HuH-7.5 (cell line): ENCODE measurements around the gene XXYLT1.

Experiments
- DNase-seq: peaks from one replicate; pipeline ENCODE4 v3.0.0; 2011; ENCODE audit warnings: low spot score

XXYLT1 gene

GRCh38 chr3:195129644-195130492 is 141.1 kb downstream of the XXYLT1 start:
- DNase-seq: no peak

GRCh38 chr3:195129072-195129643 is 141.8 kb downstream of the XXYLT1 start:
- DNase-seq: no peak

DNA sequence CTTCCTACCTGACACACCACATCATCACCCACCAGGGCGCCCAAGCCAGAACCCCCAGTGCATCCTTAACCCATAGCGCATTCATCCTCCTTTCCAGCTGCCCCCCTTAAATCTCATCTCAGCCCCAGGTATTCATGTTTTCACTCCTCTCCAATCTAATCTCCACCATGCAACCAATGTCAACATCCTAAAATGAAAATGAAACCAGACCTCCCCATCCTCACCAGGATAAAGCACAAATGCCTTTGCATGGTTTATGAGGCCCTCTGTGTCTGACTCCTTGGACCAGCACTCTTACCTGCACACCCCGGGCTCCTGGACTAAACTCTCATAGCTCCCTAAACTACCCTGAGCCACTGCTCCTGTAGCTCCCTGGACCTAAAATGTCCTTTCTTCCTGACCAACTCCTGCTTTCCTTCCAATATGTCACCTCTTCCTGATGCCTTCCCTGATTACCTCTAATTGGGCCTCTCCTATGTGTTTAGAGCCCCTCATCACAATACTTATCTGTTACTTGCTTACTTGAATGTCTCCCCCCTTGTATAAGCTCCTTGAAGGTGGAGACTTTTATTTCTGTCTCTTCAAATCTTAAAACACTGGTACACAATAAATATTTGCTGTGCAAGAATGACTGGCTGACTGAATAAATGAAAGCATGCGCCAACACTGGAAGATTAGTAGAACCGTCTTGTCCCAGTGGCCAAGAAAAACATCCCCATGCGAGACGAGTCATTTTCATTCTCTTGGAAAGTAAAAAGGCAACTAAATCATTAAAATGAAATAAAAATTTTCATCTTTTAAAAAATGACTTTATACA is 142.5 kb downstream of the XXYLT1 start:
- no peak for DNase-seq

DNA sequence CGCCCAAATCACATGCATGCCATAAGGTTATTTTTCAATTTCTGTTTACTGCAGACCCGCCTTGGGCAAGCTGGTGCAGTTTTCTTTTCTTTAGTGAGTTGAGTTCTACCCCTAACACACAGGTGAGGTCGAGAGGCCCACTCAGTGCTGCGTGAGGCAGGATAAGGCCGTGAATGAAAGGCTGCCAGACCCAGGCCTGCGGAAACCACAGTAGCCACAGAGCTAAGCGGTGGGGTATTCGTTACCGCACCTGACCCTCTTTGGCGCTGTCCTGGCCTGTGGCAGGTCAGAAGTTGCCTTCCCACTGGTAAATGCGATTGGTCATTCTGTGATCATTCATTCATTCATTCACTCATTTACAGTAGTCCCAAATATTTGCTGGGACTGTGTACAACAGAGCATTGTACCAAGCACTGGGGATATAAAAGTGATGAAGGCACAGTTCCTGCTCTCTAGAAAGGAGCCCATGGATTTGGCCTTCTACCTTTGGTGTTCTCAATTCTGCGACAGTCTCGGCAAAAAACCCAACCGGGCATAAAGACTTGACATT is 144.8 kb downstream of the XXYLT1 start:
- no peak for DNase-seq

GRCh38 chr3:195125646-195126045 is 145.3 kb downstream of the XXYLT1 start:
- no peak for DNase-seq

- no peak for DNase-seq
These were observed 146.5 kb downstream of the XXYLT1 start for GRCh38 chr3:195124378-195124992.

- DNase-seq: no peak
These were observed 147.7 kb downstream of the XXYLT1 start for GRCh38 chr3:195123281-195123691.

- DNase-seq: no peak
These were observed 148.7 kb downstream of the XXYLT1 start for GRCh38 chr3:195122261-195122660.

DNA sequence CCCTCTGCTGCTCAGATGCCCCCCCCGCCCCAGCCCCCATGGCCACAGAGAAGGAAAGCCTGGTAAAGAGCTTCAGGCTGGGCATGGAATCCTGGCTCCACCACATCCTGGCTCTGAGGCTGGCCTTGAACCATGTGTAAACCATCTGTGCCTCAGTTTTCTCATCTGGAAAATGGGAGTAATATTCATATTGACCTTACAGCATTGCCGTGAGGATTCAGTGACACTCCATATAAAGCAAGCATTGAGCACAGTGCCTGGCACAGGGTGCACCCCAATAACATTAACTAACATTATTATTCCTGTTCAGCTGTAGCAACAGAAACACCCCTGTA is 150.7 kb downstream of the XXYLT1 start:
- DNase-seq: no peak

GRCh38 chr3:195119461-195120266 is 151.3 kb downstream of the XXYLT1 start:
- no peak for DNase-seq

GRCh38 chr3:195118671-195119070 is 152.3 kb downstream of the XXYLT1 start:
- no peak for DNase-seq

GRCh38 chr3:195117978-195118581 is 152.9 kb downstream of the XXYLT1 start:
- no peak for DNase-seq

DNA sequence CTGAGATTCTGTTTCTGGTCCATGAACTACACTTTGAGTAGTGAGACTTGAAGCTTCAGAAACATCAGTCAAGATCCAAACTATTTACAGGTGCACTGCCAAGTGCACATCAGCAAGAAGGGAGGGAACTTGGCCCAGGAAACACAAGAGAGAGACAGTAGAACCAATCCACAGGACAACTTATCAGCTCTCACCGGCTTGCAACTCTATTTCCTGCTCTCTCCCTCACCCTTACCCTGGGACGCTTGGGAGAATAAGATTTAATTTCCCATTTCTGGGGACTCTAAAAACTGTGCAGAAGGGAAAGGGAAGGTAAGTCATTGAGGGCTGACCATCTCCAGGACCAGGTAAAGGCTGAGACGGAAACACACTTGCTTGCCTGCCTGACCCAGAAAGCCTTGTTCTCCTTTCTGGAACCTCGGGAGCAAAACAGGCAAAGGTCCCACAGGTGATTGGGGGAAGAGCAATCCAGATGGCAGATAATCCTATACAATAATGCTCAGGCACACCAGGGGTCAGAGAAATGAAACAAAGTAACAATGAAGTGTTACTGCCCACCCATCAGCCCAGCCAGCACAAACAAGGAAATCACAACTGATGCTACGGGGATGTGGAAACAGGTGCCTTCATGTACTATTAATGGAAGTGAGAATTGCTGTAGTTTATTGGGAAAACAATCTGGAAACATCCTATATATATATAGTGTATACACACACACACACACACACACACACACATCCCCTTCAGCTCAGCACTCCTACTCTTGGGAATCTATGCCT is 154.4 kb downstream of the XXYLT1 start:
- DNase-seq: no peak

- no peak for DNase-seq
These were observed 155.2 kb downstream of the XXYLT1 start for GRCh38 chr3:195115600-195116406.

GRCh38 chr3:195114786-195115599 is 156.0 kb downstream of the XXYLT1 start:
- DNase-seq: no peak

DNA sequence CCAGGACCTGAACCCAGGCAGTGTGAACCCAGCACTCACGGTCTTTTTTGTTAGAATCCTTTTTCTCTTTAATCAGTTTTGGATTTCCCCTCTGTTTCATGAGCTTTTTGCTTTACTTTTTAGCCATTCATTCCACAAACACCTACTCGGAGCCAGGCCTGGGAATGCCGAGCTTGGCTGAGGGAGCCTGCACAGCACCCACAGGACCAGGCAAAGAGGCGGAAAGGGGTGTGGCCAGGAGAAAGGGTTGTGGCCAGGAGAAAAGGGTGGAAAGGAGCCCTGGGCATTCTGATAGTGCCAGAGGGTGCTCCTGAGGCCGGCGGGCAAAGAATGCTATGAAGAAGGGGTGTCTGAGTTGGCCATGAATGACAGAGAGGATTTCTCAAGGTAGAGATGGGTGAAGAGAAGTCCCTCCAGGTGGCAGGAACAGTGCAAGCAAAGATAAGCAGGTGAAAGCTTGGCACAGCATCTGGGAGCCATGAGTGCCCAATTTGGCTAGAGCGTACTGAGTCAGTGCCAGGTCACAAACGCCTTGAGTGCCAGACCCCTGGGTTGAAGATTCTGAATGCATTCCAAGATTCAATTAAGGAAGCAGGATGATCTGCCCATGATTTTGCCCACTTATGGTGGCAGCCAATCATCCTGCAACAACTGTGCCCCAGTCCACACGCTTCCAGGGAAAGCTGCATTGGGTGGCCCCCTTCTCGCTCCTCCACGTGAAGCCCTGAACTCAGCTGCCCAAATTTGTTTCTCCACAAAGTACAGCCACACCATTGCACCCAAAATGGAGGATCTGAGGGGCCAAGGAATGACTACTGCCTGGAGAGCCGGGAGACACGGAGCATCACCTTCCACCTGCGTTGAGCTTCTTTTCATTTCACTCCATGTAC is 157.2 kb downstream of the XXYLT1 start:
- no peak for DNase-seq

DNA sequence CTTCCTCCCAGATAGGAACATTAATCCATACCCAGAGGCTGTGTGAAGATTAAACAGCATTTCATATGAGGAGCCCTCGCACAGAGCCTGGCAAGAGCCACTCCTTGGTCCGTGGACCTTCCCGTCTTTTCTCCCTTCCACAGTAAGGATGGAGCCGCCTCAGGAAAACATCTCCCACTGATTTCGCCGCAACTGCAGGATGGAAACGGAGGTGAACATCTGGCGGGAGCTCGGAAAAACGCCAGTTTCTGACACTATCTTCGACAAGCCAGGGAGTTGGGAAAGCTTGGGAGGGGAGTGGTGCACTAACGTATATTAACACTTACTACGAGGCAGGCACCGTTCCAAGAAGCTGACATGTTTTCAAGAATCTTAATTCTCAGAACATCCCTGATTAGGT is 157.9 kb downstream of the XXYLT1 start:
- no peak for DNase-seq
